Measurements from ENCODE around the gene DDX10.
"Not testable (repeated sequence)": the region's sequence is repeated elsewhere in the genome, so short reads cannot be mapped to it uniquely, and the experiment has no call there.

Gene DDX10

GRCh38 chr11:108724974-108725689 lies 60.3 kb downstream of the DDX10 start:
- no peak for DNase-seq

GRCh38 chr11:108726077-108726800 lies 61.4 kb downstream of the DDX10 start:
- DNase-seq, result no peak

GRCh38 chr11:108727665-108728064 lies 62.8 kb downstream of the DDX10 start:
- DNase-seq, result no peak

GRCh38 chr11:108729227-108729871 lies 64.5 kb downstream of the DDX10 start:
- no peak for DNase-seq

GRCh38 chr11:108732395-108732794 lies 67.5 kb downstream of the DDX10 start:
- DNase-seq, result no peak

- DNase-seq, result no peak
These were observed 68.7 kb downstream of the DDX10 start for GRCh38 chr11:108733479-108734116.

- DNase-seq, result no peak
These were observed 69.4 kb downstream of the DDX10 start for GRCh38 chr11:108734283-108734682.

- DNase-seq, result no peak
These were observed 70.2 kb downstream of the DDX10 start for GRCh38 chr11:108734956-108735559.

- not testable (repeated sequence) for DNase-seq
These were observed 75.3 kb downstream of the DDX10 start for GRCh38 chr11:108740132-108740531.

GRCh38 chr11:108743851-108744250 lies 79.0 kb downstream of the DDX10 start:
- DNase-seq, result no peak

GRCh38 chr11:108748968-108749367 lies 84.1 kb downstream of the DDX10 start:
- DNase-seq, result no peak

- DNase-seq, result no peak
These were observed 86.6 kb downstream of the DDX10 start for GRCh38 chr11:108751444-108751843.

- DNase-seq, result no peak
These were observed 87.5 kb downstream of the DDX10 start for GRCh38 chr11:108752297-108752751.

- no peak for DNase-seq
These were observed 90.2 kb downstream of the DDX10 start for GRCh38 chr11:108754901-108755625.

- DNase-seq, result no peak
These were observed 92.8 kb downstream of the DDX10 start for GRCh38 chr11:108757630-108758029.

- DNase-seq, result no peak
These were observed 93.6 kb downstream of the DDX10 start for GRCh38 chr11:108758458-108758857.

- DNase-seq, result no peak
These were observed 101.8 kb downstream of the DDX10 start for GRCh38 chr11:108766596-108767173.

- DNase-seq, result no peak
These were observed 103.5 kb downstream of the DDX10 start for GRCh38 chr11:108768370-108768769.

GRCh38 chr11:108768964-108769363 lies 104.1 kb downstream of the DDX10 start:
- DNase-seq, result no peak

GRCh38 chr11:108774037-108774730 lies 109.3 kb downstream of the DDX10 start:
- DNase-seq, result no peak

GRCh38 chr11:108775324-108775723 lies 110.5 kb downstream of the DDX10 start:
- no peak for DNase-seq
